HUDEP-2 (cell line): ENCODE results near the gene IFI27L1.

Experiments
- DNase-seq, 76 experiments: peaks; one replicate each; lab custom pipeline; 2025; ENCODE audit not compliant: unreplicated experiment in 76 of 76; lab: John Stamatoyannopoulos, UW

The IFI27L1 gene, protein sequence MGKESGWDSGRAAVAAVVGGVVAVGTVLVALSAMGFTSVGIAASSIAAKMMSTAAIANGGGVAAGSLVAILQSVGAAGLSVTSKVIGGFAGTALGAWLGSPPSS

DNA sequence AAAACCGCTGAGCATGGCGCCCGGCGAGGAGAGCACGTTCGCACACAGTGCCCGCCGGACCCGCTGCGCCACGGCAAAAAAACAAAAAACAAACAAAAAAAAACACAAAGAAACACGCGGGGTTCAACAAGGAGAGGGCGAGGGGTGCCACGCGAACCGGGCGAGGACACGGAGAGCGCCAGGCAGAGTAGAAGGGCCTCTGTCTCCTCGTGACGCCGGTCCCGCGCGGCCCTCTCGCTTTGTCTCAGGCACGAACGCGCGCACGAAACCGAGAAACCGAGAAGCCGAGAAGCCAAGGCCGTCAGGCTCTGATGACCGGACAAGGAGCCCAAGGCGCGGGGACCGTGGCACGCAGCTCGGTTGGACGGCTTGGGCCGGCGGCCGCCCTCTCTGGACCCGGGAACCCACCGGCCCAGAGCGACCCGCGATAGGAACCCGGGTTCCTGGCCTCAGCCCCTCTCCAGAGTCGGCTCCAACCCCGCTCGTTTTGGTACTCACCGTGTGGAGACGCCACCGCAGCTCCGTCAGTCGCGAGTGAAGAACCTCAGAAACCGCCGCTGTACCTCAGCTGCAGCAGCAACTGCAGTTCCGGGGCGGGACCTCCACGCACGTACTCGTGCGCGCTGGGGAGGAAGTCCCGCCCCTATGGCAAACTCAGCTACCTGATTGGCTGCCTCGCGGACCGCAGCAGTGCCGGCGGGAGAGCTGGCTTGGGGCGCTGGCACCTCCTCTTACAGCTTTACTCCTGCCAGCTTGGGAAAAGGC, at the start of gene IFI27L1, which contains the start of gene DDX24:
Gene IFI27L1, plus strand, starts transcription at position 690 of the 765 bp plus-strand sequence. CDS start 15,628 bp downstream, outside the sequence.
Gene DDX24, minus strand, starts transcription at position 582 of the 765 bp plus-strand sequence. CDS start 1,460 bp downstream, outside the sequence.
- peak in 75 of 76 experiments; percentile 14 to 94 (median 89) for DNase-seq

DNA sequence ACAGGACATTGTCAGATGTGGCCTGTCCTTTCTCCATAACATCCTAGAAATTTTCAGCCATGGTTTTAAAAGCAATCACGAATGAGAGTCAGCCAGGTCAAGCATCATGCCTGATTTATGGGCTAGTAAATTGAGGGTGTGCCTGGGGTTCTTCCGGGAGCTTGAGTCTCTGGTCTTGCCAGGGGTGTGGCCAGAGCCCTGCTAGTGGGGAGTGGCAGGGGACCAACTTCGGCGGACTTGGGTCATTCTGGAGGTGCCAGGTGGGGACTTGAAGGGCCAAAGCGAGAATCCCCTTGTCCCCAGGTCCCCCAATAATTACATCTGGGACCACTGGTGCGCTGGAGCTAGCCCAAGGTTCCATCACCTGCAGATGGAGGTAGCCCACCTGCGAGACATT, 49.2 kb upstream of the IFI27L1 start:
- no peak for DNase-seq

DNA sequence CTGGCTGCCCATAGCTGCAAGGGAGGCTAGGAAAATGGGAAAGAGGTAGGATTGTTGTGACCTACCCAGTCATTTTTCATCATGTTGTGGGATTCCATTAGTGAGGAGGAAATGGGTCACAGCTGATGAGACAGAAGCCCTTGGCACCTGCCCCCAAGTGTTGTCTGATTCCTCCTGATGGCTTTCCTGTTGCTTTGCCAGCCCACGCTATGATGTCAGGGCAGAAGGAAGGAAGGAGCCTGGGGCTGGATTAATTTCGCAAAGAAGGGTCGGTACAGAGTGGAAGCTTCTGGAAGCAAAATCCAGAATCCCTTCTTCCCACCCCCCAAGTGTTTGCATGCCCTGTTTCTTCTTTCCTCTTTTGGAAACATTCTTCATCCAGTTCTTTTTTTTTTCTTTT, 46.2 kb upstream of the IFI27L1 start:
- DNase-seq = no peak

DNA sequence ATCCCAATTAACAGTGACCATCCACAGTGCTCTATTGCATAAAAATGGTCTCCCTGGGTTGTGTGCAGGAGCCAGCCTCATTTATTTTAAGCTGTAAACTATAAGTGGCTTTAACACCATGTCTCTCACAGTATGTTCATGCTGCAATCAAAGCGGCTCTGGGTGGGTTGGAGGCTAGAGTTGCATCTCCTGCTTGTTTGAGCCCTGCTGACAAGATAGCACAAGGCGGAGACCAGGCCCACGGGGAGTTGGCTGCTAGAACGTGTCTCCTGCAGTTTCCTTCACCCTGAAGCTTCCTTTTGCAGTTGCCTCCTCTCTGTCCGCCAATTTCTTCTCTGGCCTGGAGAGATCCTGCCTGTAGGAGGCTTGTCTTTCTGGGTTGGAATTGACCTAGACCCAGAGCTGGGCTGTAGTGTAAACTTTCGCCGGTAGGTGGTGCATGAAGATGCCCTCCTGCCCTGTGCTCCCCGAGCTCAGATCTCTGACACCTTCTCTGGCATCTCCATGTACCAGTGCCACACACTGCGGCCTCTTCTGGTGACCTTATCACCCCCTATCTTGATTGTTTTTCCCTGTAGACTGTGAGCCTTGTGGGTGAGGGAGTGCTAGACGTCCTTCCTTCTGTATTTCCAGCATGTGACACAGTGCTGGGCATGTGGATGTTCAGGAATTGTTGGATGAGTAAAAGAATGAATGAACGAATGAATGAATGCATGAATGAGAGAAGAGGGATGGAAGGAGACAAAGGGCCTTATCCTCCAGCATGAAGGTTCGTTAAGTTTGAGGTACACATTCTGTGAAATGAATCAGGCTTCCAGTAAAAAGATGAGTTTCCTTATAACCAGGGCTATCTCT, 44.6 kb upstream of the IFI27L1 start:
- peak in 73 of 76 experiments; percentile 2 to 84 (median 53) for DNase-seq

DNA sequence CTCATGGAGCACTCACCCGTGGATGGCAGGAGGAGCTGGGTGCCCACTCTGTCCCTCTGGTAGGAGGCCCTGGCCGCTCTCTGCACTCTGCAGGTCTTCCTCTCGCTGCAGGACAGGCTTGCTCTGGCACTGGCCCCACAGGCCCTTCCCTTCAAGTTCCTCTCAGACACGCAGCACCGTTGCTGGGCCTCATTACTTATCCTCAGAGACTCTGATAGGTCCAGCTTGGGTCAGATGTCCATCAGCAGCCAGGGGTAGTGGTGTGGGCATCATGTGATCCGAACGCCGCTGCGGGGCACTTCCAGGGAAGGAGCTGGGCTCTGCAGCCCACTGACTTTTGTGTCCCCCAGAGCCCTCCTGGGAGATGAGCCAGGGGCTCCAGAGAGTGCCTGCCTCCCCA, 43.2 kb upstream of the IFI27L1 start:
- DNase-seq = no peak

DNA sequence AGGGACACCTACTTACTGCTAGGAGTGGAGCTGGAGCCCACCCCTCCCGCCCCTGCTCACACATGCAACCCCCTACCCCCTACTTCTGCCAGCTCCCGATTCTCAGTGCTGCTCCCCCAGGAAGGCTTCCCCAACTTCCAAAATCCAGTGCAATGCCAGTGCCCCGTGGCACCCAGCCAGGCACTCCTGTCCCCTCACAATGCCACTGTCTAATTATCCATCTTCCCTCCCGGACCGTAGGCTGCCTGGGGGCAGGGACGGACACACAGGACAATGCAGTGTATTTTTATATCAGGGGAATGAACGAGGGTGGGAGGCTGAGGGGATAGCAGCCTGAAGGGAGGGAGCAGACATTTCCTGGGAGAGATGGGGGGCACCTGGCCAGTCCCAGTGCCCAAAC, 42.6 kb upstream of the IFI27L1 start:
- DNase-seq = no peak

DNA sequence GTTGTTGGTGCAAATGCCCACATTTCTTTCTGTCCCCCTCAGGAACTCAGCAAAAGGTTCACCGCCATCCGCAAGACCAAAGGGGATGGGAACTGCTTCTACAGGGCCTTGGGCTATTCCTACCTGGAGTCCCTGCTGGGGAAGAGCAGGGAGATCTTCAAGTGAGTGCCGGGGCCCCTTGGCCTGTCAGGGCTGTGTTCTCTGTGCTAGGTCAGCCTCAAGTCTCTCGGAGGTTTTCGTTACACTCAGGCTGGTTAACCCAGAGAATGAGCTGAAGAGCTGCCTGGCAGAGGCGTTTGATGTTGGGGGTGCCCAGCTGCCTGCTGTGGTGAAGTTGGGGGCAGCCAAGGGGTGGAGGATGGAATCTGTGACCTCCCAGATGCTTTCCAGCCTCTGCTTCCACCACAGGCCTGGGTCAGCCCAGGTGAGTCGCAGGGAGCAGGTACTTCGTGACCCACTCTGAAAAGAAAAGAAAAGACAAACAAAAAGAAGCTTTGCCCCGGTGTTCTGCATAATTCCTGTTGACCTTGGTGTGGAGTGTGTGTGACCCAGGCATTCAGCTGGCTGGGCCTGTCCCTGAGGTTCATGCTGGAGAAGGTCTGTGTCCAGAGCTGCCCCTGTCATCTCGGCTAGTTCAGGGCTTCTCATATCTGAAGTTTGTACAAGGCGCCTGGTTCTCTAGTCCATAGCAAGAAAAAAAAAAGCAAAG, 42.0 kb upstream of the IFI27L1 start:
- DNase-seq = no peak

DNA sequence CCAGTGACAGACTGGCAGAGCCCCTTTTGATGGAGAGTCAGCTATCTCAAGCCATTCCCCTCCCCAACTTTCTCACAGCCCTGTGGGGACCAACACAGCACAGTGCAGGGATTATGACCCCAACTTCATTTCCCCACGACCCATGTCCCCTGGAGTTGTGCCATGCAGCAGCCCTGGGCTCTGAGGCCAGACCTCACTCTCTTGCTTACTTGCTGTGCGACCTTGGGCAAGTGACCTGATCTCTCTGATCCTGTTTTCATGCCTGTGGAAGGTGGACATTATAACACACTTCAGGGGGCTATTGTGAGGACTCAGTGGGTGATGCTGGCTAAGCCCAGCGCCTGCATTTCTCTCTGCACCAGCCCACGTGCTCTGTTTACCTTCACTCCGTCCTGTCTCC, 40.9 kb upstream of the IFI27L1 start:
- DNase-seq = no peak

DNA sequence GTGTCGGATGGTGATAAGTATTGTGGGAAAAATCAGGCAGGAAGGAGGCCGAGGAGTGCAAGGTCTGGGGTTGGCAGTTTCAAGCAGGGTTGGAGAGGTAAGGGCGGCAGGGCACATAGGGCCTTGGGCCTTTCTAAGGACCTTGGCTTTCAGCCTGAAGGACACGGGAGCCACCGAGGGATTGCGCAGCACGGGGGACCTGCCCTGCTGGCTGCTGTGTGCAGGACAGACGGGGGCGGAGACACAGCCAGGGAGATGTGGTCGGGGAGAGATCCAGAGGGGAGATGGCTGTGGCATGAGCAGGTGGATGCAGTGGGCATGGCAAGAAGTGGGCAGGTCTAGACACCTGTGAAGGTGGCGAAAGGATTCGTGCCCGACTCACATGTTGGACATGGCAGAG, 40.3 kb upstream of the IFI27L1 start:
- no peak for DNase-seq

DNA sequence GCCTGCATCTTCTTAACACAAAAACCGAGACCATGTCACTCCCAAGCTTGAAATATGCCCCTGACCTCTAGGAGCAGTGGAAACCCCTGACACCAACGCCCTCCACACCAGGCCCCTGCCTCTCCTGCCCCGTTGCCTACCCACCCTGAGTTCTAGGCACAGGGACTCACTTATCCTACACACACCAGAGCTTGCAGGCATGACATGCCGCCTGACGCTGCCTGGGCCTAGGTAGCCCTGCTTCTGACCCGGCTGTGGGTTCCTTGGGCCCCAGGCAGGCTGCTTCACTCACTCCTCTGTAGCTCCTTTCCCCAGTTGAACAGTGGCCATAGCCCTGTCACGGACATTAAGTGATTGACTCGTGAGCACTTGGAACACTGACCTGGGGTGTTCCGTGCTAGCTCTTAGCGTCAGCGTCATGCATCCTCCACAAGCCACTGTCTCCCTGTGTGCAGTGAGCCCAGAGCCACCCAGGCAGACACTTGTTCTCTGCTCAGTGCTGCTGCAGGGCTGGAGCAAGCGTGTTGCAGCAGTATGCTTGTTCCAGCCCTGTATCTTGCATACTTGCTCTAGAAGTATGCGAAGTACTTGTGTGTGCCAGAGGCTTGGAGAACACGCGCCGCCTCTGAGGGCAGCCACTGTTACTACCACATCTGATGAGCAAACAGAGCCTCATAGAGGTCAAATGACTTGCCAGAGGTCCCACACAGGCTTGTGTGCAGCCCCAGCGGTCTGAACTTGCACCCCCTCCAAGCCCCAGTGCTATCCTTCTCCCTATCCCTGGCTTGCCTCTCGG, 39.4 kb upstream of the IFI27L1 start:
- DNase-seq = no peak

DNA sequence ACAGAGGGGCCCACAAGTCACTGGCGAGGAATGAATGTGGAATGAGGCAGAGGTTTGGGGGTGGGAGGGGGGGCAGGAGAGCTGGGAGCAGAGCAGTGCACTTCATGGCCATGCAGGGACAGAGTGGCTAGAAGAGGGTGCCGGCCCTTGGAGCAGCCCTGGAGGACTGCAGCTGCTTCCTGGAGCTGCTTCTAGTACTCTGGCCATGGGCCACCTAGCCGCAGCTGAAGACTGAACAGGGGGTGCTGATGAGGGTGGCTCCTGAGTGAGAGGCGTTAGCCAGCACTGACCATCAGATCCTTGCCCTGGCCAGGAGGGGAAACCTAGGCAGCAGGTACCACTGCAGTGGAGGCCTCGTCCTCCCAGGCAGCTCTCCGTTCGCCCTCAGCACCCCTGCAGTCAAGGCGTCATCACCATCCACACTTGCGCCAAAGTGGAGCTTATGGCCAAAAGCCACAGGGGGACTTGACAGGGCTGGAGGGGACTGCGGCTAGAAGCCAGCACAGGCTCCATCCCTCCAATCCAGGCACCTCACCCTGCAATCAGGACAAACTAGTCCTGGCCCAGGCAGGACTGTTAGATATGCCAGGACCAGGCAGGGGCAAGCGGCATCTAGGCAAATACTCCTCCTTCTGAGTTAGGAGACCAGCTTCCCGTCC, 38.5 kb upstream of the IFI27L1 start:
- no peak for DNase-seq

DNA sequence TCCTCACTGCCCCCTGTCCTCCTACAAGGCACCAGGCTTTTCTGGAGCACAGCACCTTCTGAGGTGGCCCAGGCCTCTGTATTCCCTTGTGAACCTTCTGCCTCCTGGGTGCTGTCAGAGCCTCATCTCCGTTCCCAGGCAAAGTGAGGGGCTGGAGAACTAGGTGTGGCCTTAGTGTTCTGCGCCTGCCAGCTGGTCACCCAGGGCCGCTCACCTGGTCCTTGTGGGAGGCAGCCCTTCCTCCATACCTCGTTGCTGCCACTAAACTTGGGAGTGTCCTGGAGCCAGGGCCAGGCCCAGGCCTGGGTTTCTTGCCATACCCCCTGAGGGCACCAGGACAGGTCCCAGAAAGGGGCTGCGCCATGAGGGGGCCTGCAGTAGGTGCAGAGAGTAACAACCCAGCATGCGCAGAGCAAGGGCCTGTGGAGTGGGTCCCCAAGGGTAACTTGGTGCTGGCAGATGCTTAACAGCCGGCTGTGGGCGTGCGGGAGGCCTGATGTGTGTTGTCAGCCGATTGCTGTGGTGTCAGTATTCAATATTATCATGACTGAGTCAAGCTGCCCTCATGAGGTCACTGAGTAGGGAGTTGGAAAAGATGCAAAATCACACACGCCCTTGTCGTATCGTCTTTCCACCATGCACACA, 37.9 kb upstream of the IFI27L1 start:
- DNase-seq = peak in 3 of 76 experiments; percentile 25 to 63 (median 45)

DNA sequence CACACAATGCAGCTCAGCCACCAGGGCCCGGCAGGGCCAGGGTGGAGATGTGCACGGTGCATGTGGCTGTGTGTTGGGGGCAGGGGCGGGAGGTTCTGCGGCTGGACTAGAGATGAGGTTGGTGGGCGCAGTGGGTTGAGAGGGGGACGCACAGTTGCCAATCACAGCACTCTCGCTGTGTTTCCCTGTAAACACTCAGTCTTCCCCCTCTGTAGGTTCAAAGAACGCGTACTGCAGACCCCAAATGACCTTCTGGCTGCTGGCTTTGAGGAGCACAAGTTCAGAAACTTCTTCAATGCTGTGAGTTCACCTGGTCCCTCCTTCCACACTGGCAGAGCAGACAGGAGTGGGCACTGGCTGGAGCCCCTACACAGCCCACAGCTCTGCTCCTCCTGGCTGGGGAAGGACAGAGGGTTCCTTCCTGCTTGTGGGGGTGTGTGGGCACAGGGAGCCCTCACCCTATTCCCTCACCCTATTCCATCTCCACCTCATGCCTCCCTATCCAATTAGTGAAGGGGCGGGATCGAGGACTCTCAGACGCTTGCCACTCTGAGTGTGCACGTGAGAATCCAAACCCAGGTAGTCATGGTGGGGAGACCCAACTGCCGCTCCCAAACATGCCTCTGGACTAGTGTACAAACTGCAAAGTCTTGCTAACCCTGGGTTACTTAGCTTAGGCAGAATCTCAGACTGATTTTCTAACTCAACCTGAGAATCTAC, 37.2 kb upstream of the IFI27L1 start:
- no peak for DNase-seq

DNA sequence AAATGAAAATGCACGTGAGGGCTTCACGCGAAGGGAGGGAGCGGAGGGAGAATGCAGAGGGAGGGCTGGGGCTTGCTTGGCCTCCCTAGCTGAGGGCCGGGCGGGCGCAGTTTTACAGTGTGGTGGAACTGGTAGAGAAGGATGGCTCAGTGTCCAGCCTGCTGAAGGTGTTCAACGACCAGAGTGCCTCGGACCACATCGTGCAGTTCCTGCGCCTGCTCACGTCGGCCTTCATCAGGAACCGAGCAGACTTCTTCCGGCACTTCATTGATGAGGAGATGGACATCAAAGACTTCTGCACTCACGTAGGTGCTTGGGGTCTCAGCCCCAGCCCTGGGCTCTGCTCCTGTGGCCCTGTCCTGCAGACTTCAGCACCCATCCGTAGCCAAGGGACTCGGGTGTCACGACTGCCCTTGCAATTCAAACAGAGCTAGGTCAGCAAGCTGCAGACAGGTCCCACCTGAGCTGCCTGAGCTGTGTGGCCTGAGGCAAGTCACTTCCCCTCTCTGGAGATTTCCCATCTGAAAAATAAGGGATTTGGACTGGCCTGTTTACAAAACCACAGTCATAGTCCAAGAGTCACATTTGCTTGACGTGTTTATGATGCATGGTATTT, 36.5 kb upstream of the IFI27L1 start:
- no peak for DNase-seq

DNA sequence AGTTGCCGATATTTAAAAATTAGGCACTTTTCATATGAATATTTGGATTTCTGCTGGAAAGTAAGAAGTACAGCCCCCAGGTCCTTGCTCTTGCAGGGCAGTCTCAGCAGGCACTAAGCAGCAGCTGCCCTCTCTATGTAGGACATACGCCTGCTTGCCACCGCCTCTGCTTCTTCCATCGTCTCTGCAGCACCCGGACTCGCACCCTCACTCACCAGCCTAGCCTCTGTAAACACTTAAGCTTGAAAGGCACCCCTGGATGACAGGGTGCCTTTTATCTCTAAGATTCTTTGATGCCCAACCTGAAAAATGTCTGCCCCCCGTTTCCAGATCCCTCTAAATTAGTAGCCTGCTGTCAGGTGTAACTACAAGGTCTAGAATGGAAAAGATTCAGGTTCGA, 36.0 kb upstream of the IFI27L1 start:
- no peak for DNase-seq

DNA sequence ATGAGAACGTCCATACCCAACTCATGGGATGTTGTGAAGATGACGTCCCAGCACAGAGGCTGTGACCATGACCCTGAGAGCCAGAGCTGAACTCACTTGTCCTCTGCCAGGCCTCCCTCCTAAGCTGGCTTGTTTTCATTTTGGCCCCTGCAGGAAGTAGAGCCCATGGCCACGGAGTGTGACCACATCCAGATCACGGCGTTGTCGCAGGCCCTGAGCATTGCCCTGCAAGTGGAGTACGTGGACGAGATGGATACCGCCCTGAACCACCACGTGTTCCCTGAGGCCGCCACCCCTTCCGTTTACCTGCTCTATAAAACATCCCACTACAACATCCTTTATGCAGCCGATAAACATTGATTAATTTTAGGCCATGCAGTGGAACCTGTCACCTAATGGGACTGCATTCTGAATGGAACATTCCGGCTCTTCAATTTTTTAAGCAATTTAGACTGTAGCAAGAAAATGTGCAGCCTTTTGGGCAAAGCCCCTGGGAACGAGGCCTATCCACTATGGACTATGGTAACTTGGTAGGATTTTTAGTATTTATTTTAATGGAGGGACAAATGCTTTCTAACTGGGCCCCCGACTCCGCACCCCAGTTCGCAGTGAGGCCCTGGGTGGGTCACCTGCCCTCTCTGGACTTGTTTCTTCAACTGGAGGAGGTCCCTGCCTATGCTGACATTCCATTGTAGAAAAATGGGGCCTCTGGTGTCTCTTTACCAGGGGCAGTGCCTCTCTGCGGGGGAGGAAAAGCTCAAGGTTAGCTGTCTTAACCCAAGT, 35.4 kb upstream of the IFI27L1 start:
- DNase-seq = no peak

DNA sequence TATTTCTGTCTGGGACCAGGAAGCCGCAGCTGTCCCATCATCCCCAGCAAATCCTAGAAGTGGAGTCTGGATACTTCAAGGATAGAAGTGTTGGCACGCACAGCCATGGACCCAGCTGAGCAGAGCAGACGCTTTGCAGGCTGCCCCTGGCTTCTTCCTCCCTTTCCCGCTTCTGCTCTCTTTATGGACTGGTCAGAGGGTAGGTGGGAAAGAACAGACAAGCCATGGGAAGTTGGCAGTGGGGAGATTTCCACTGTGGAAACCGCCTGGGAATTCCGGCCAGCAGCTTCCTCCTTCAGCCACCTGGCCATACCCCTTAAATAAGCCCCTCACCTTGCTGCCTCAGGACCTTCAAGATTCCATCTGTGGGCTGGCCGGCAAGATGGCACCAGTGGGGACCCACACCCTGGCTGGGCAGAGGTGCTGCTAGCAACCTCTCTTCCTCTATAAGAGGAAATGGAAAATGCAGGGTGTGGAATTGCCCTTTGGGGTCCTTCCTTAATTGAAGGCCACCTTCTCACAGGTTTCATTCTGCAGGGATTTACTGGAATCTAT, 34.3 kb upstream of the IFI27L1 start:
- no peak for DNase-seq
